Activated effector memory CD4-positive, alpha-beta T cell treated with anti-CD3 and anti-CD28 coated beads, Interleukin-2, amount 50 U/mL, for 16 hours (primary cell): Measurements from ENCODE around the gene PCDHGC3.

ENCODE experiments used
- DNase-seq: peaks from one replicate; pipeline ENCODE4 v3.0.0-alpha.2; 2020

PCDHGC3 gene

GRCh38 chr5:141508798-141509611, 33.2 kb downstream of the PCDHGC3 start:
- no peak for DNase-seq

GRCh38 chr5:141510160-141510559, 34.4 kb downstream of the PCDHGC3 start:
- no peak for DNase-seq

DNA sequence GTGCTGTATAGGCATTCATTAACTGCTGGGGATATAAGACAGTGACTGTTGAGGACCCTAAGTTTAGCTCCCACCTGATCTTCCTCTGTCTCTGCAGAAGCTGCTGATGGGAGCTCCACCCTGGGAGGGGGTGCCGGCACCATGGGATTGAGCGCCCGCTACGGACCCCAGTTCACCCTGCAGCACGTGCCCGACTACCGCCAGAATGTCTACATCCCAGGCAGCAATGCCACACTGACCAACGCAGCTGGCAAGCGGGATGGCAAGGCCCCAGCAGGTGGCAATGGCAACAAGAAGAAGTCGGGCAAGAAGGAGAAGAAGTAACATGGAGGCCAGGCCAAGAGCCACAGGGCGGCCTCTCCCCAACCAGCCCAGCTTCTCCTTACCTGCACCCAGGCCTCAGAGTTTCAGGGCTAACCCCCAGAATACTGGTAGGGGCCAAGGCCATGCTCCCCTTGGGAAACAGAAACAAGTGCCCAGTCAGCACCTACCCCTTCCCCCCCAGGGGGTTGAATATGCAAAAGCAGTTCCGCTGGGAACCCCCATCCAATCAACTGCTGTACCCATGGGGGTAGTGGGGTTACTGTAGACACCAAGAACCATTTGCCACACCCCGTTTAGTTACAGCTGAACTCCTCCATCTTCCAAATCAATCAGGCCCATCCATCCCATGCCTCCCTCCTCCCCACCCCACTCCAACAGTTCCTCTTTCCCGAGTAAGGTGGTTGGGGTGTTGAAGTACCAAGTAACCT, 35.3 kb downstream of the PCDHGC3 start:
- no peak for DNase-seq

- no peak for DNase-seq
Measured at GRCh38 chr5:141511771-141512325, 36.1 kb downstream of the PCDHGC3 start.

DNA sequence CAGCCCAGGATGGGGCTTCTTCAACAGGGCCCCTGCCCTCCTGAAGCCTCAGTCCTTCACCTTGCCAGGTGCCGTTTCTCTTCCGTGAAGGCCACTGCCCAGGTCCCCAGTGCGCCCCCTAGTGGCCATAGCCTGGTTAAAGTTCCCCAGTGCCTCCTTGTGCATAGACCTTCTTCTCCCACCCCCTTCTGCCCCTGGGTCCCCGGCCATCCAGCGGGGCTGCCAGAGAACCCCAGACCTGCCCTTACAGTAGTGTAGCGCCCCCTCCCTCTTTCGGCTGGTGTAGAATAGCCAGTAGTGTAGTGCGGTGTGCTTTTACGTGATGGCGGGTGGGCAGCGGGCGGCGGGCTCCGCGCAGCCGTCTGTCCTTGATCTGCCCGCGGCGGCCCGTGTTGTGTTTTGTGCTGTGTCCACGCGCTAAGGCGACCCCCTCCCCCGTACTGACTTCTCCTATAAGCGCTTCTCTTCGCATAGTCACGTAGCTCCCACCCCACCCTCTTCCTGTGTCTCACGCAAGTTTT, 36.7 kb downstream of the PCDHGC3 start:
- peak; percentile 94 for DNase-seq

GRCh38 chr5:141512911-141513626, 37.3 kb downstream of the PCDHGC3 start:
- DNase-seq = peak; percentile 76

GRCh38 chr5:141513627-141514329, 38.0 kb downstream of the PCDHGC3 start:
- peak; percentile 88 for DNase-seq

DNA sequence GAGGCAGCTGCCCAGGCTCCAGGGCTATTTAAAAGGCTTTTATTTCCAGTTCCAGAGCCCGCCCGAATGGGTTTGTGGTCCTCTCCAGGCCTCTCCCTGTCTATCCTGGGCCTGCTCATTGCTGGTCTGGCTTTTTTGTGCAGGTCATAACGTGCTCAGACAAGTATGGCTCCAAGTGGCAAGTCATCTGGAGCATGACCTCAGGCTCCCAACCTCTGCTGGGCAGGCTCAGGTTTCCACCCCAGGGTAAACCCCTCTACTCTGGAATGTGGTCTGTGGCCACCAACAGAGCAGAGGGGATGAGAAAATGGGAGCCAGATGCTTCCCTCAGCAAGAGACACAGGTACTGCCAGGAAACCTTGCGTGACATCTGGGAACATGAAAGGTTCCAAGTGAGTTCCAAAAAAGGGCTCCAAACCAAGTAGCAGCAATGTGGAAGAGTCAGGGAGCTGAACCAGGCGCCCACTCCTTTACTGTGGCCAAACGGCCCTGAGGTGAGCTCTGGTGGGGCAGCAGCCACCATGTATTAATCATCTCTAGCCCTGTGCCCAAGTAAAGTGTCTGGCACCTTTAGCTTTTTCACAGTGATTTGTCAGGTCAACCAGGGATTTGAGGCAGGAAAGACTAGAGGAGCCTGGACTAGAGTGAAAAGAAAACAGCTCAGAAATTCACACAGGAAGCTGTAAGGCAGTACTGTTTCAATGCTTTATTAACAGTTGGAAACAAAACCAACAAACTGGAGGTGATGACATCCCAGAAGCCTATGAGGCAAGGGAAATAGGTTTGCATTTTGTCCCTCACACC, 38.8 kb downstream of the PCDHGC3 start:
- DNase-seq = no peak

DNA sequence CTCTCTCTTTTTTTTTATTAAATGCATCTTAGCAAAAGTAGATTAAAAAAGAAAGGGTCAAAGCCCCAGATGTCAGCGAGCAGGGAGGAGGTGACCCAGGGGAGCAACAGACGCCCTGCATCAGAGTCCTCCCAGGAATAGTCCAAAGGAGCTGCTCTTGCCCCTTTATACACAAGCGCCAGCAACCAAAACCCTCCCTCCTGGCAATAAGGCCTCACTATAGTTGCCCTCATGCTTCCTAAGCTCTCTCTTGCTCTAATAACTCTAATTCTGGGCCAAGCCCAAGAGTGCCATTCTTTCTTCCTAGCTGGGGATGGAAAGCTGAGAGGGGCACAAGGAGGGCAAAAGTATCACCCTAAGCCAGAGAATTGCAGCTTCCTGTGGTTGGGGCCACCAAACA, 39.4 kb downstream of the PCDHGC3 start:
- no peak for DNase-seq

DNA sequence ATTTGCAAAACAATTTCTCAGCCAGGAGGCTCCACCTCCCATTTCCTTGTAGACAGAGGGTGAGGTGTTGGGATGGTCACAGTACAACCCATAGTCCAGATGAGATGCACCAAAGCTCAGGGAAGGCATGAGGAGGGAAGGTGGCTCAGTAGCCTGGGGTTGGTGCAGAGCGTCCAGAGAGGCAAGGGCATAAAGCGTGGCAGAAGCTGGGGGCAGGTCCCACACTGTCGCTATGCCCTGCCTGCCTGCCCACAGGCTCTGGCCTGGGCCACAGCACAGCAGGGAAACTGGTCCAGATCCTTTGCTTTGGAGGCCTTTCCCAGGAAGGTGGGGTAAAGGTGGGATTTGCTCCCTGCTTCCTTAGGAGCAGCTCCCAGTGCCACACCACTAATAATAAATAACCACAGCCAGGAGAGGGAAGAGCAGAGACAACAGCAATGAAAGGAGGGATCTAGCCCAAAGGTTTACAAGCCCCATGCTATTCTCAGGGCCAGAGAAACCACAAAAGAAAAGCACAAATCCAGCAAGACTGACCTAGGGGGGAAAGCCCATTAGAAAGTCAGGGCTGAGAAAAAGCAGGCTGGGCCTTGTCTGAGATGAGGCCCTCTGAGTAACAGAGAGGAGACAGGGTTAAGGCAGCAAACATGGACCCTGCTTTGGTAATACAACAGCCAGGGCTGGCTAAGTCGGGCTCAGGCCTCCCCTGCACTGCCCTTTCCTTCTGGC, 40.3 kb downstream of the PCDHGC3 start:
- DNase-seq = no peak

GRCh38 chr5:141516672-141517025, 40.9 kb downstream of the PCDHGC3 start:
- DNase-seq = no peak

- no peak for DNase-seq
Measured at GRCh38 chr5:141517312-141517711, 41.5 kb downstream of the PCDHGC3 start.

DNA sequence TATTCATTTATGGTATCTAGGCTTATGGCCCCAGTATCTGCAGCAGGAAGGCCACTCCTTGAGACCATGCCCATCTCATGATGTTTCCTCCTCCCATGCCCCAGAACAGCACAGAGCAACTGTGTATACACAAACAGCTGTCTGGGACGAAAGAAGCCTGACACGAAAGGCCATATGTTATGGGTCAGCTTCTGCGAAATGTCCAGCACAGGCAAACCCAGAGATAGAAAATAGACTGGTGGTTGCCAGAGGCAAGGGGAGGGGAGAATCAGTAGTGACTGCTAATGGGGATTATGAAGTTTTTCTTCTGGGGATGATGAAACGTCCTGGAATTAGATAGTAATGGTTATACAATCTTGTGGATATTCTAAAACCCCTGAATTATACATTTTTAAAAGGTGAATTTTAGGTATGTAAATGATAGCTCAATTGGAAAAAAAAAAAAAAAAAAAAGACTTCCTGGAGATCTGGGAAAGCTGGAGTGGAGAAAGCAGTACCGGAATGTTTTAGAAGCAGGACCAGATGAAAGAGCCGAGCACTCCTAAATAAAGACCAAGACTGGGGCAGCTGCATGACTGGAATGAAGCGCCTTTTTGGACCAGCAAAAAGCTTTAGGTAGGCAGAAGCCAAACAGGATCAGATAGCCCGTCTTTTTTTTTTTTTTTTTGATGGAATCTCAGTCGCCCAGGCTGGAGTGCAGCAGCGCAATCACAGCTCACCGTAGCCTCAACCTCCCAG, 42.3 kb downstream of the PCDHGC3 start:
- DNase-seq = no peak

DNA sequence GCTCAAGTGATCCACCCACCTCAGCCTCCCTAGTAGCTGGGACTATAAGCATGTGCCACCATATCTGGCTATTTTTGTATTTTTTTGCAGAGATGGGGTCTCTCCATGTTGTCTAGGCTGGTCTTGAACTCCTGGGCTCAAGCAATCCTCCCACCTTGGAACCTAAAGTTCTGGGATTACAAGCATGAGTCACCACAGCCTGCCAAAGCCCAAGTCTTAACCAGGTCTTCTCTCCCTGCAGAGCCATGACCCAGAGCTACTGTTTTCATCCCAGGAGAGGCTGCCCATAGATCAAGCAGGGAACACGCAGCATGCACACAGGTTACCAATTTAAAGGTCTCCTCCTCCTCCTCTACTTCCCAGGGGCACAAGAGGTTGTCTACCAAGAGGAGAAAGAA, 42.9 kb downstream of the PCDHGC3 start:
- no peak for DNase-seq

GRCh38 chr5:141519605-141520565, 44.1 kb downstream of the PCDHGC3 start:
- no peak for DNase-seq

DNA sequence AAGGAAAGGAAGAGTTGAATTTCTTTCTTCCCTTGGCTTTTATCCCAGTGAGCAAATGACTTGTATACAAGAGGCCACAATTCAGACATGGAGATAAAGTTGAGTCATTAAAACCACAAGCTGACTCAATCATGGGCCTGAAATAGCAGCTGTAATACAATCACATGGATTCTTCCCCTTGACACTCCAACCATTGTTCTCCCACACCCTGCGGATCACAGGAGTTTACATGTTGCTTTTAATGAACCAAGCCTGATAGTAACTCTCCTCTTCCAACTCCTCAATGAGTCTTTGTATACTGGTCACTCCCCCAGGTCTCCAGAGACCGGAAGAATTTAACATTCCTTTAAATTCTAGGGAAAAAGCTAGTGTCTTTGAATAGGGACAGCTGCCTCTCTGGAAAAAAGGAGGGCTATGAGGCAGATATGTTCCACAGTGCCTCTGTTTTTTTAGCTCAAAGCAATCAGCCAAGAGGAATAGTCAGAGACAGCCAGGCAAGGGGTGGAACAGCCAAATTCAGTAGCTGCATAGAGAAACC, 45.5 kb downstream of the PCDHGC3 start:
- no peak for DNase-seq

GRCh38 chr5:141522301-141522700, 46.5 kb downstream of the PCDHGC3 start:
- no peak for DNase-seq

GRCh38 chr5:141523991-141524390, 48.2 kb downstream of the PCDHGC3 start:
- no peak for DNase-seq
